ENCODE data around the gene C12orf42. TPM values are rescaled to one million over a fixed set of nuclear protein-coding genes. Genes with fewer than 3 reads are reported as not detected.

C12orf42 gene
- total RNA-seq, 1 donor from 2014 or later = not detected

DNA sequence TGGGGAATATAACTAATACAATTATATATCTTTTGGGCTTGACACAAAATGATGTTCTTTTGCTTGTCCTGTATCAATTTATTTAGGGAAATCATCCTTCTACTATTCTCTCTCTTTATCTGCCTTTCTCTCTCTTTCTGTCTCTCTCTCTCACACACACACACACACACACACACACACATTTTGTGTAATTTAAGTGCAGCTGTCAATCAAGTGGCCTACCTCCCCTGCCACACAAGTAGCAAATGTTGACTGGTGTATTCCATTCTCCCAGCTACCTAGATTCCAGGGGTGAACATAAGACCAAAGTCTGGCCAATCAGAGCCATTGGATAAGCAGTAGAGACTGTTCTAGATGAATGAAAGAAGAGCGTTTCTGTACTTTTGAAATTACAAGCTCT lies 127.6 kb downstream of the C12orf42 start:
- DNase-seq (ENCODE audit: low spot score) = no peak
- intact Hi-C loops (cut with DNase I) = no loop called here

DNA sequence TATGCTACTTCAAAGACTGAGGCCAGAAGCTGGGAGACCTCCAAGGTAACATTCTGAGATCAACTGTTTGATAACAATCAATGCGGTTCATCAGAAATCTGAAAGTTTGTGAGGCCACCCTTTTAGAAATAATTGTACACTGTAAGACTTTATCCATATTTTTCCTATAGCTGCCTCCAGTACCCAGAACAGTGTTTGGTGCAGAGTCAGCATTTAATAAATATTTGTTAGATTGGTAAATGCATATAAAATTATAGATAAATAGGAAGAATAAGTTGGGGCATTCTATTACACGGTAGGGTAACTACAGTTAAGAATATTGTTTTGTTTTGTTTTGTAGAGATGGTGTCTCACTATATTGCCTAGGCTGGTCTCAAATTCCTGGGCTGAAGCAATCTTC lies 141.4 kb downstream of the C12orf42 start:
- intact Hi-C loops (cut with DNase I) = no loop called here
- DNase-seq (ENCODE audit: low spot score) = no peak

DNA sequence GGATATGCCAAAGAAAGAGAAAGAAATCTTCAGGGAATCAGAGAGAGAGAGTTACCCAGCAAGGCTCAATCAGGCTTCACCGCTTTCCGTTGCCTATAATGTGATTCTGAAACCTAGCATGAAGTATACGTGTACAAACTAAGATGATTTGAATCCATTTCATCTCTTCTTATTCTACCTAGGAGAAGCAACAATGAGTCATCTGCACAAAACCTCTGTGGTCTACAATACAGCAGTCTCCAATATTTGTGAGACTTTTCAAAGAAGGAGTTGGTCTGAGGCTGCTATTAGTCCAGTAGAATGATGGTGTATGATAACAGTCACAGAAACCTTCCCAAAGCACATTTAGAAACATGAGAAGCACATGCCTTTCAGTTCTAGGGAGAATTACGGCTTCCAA lies 141.9 kb downstream of the C12orf42 start:
- intact Hi-C loops (cut with DNase I) = no loop called here
- no peak for DNase-seq (ENCODE audit: low spot score)

DNA sequence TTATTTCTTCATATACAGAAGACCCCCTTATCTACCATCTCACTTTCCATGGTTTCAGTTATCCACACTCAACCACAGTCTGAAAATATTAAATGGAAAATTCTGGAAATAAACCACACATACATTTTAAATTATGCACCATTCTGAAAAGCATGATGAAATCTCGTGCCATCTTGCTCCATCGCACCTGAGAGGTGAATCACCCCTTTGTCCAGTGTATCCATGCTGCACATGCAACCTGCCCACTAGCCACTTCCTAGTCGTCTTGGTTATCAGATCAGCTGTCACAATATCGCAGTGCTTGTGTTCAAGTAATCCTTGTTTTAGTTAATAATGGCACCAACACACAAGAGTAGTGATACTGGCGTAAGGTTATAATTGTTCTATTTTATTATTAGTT lies 145.7 kb downstream of the C12orf42 start:
- intact Hi-C loops (cut with DNase I) = no loop called here
- no peak for DNase-seq (ENCODE audit: low spot score)

DNA sequence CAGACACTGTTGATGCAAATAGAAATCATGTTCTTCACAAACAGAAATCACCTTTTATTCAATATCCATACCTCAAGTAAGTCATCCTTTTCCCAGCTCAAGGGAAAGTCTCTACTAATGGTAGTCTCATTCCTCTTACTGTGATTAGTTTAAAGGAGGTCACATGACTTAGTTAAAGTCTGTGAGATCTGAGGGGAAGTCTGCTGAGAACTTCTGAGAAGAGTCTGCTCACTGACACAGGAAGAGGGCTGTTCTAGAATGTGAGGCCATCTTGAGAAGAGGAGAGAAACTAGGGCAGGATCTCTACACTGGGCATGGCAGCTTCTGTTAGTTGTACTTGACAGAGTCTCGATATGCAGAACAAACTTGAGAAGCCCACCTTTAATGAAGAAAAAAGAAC lies 146.8 kb downstream of the C12orf42 start:
- intact Hi-C loops (cut with DNase I) = no loop called here
- DNase-seq (ENCODE audit: low spot score) = no peak

DNA sequence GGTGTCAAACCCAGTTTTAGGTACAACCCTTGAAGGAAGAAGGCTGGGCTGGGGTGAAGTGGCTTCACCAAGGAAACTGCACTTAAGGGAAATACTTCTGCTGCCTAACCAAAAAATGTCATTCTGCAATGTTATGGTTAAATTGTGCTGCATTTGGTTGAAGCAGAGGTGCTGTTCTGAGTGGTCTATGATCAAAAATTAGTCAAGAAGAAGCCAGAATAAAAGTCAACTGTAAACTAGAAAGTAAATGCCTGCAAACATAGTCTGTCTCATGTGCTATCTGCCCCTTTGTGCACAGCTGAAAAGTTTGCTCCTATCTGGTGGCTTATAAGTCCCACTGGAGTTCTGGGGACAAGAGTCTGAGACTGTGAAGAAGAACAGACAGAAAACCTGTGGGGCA lies 158.8 kb downstream of the C12orf42 start:
- no peak for DNase-seq (ENCODE audit: low spot score)
- intact Hi-C loops (cut with DNase I) = no loop called here

DNA sequence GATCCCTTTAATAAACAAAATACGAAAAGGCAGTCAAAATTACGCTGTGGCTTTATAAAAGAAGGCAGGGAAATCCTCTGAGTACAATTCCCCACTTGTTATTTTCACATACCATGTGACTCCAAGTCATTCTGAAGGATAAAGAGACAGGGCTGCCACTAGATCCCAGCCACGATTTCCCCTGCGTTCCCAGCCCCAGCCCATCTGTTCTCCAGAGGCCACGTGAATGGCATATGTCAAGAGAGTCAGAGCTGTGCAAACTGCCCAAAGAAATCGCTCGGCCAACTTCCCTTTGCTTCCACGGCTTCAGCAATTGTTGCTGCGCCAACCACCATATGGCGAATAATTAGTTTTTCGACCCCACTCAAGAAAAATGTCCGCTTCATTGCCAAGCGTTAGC lies 161.3 kb downstream of the C12orf42 start:
- no peak for DNase-seq (ENCODE audit: low spot score)
- intact Hi-C loops (cut with DNase I) = no loop called here

DNA sequence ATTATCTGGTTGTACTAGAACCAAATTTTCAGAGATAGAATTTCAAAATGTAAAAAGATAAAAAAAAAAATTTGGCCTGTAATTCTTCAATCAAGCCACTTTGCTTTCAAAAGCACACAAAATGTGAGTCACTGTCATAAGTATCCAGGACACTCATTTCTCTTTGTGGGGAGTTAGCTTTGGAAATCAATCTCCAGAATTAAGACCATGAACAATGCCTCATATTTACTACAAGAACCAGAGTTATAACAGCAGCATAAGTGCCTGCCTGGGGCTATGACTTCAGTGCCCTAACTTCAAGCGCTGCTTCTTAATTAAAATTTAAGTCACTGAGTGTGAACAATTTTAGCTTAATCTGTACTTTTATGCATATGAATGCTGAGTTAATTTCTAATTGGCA lies 162.1 kb downstream of the C12orf42 start:
- DNase-seq (ENCODE audit: low spot score) = no peak
- intact Hi-C loops (cut with DNase I) = no loop called here

DNA sequence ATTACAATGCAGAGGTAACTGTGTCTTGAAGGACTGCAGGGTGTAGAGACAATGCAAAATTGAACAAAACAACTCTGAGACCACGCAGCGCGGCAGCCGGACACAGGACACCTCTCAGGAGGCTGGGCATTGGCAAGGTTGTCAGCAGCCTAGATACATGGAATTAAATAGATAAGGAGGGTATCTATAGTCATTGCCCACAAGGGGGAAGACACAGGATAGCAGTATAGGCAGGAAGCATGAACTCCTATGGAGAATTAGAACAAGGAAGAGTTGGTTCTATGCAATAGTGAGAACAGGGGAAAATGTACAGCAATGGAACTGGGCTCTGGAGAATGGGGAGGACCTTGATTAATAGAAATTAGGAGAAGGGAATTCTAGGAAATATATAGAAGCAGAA lies 164.1 kb downstream of the C12orf42 start:
- intact Hi-C loops (cut with DNase I) = no loop called here
- no peak for DNase-seq (ENCODE audit: low spot score)

DNA sequence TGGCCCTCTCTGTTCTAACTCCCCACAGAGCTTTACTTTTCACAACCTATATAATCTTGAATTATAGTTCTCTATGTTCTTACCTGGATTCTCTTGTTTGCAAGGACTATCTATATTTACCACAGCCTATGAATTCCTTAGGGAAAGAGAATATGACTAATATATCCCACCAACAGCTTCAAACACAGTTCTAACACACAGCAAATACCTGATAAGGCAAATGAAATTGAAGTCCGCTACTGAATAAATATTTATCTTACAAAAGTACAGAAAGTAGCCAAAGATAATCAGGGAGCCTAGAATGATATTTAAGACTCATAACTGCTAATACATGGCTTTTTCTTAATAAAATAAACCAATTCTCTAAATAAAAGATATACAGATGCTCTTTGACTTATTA lies 165.1 kb downstream of the C12orf42 start:
- intact Hi-C loops (cut with DNase I) = no loop called here

DNA sequence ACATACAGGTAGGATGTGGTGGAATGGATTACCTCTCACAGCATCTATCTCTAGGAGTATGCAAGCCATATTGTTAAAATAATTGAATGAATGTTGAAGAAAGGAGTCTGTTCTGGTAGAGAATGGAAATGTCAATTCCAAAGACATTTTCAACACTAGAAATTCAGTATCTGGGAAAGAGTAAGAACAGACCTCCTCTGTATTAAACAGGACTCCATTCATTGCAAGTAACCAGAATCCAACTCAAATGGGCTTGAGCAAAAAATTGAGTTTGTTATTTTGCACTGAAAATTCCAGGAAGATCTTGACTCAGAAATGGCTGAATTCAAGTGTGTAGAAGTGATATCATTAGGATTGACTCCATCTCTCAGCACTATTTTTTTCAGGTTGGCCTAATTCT lies 168.1 kb downstream of the C12orf42 start:
- intact Hi-C loops (cut with DNase I) = no loop called here
- no peak for DNase-seq (ENCODE audit: low spot score)

More for the DNA sequence above, 165.1 kb downstream of the C12orf42 start:
- no peak for DNase-seq (ENCODE audit: low spot score)

DNA sequence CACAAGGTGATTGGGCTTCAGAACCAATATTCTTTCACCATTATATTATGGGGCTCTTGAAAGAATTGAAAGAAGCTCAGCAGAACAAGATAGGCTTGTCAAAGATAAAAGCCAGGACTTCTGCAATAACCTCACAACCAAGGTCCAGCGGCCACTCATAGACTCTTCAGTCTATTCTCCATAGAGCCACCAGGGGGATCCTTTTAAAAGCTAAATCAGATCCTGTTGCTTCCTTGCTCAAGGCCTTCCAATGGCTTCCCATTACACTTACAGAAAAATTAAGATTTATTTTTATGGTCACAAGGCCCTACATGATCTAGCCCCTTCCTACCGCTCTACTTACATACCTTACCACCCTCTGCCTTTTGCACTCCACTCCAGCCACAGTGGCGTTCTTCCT lies 169.6 kb downstream of the C12orf42 start:
- no peak for DNase-seq (ENCODE audit: low spot score)
- intact Hi-C loops (cut with DNase I) = no loop called here

DNA sequence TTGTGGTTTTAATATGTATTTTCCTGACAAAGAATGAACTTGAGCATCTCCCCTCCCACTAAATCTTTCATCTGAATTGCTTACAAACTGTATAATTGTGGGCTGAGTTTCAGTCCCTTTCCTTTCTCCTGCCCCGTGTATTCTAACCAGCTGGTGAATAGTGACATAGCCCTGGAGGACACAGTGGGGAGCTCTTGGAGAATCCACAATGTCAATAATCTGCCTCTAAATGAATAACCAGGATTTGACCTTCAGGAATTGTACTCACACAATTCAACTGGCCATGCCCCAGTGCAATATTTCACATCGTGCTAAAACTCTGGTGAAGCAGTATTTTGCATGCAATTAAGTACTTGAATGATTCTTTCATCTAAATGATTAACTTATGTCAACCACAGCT lies 177.2 kb downstream of the C12orf42 start:
- DNase-seq (ENCODE audit: low spot score) = no peak
- intact Hi-C loops (cut with DNase I) = no loop called here

DNA sequence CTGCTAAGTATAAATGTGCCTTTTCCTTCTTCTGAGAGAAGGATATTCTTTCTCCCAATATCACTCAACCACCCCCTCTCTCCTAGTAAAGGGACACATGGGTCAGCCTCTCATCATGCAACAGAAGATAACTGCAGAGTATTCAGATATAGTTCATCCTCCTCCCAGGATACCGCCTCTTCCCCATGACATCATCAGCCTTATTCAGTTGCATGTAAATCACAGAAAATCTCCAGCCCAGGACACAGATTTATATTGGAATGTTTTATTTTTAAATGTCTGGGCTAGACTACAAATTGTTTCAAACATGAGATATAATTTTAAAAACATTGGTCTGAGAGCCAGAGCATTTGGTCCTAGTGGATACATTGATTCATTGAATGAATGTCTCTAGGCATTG lies 178.5 kb downstream of the C12orf42 start:
- intact Hi-C loops (cut with DNase I) = no loop called here
- DNase-seq (ENCODE audit: low spot score) = no peak

DNA sequence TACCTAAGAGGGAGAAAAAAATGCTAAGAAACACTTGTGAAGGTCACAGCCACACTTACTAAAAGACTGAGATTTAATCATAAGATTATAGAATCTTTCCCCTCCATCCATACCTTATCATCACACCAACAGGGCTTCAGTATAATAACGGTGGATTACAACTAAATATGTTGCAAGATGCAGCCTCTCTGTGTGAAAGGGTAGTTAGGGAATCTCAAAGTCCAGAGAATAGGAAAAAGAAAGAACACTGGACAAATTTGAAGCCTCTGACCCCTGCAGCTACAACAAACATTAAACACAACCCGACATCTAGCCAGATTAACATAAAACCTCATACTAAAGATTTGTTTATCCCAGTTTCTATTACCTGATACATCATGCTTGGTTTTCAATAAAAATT lies 181.0 kb downstream of the C12orf42 start:
- intact Hi-C loops (cut with DNase I) = no loop called here
- DNase-seq (ENCODE audit: low spot score) = no peak

DNA sequence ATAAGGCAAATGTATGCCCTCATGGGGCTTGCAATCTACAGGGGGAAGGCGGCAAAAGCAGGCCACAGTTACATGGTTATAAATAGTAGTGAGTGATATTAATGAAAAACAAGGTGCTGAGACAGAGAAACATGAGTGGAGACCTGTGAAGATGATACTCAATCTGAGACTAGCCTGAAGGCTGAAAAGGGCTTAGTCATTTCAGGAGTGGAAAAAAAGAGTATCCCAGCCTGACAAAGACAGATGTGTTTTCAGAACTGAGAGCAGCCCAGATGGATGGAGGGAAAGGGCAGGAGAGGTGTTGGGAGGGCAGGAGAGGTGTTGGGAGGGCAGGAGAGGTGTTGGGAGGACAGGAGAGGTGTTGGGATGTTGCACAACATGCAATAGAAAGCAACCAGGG lies 181.9 kb downstream of the C12orf42 start:
- DNase-seq (ENCODE audit: low spot score) = no peak
- intact Hi-C loops (cut with DNase I) = no loop called here

DNA sequence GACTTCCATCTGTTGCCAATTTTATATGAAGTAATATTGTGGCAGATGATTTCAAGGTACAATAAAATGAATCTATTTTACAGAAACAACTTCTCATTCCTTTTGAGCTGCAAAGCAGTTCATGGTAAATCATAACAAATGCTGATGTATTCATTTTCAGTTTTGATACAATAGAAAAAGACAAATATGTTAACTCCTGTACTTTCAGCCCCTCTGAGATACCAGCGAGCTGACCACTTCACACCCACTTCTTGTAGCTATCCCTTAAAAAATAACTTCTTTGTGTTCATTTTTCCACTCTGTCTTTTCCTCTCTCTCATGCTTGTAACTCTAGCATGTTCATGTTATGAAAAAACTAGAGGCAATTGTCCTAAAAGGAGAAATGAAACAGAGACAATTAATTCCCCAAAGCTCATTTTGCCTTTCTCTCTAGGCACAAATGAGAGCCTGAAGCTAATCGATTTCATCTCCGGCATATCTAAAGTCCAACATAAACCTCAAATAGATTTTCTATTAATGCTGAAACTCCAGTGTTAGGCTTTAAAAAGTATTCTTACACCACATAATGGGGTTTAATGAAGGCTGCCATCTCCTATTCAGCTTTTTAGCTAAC lies 182.9 kb downstream of the C12orf42 start:
- intact Hi-C loops (cut with DNase I) = no loop called here
- DNase-seq (ENCODE audit: low spot score) = no peak

DNA sequence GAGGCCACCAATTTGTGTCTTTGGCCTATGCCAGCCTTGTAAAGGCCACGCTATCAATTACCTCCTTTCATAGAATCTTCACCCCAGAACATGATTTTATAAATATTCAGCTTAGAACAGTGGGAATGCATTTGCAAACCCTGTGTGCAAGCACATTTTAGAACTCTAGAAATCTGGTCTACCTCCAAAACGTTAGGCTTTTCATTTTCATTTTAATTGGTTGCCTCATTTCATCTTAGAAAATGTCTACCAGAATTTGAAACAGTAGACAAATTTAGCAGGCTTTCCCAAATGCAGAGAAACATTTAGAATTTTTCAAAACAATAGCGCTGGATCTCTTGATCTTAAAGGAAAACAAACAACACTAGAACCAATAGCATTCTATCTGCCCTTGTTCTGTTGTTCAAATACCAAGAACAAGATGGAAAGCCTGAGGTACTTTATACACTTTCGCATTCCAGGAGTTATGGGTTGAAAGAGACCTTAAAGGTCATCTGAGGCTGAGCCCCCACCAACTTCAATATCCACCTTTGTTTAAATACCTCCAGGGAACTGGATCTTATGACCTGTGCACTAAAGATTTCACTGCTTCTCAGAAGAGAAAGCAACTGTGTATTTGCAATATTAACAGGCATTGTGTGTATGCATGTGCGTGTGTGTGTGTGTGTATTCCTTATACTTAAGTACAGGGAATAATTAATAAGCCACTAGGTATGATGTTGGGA lies 185.1 kb downstream of the C12orf42 start:
- DNase-seq (ENCODE audit: low spot score) = no peak
- intact Hi-C loops (cut with DNase I) = no loop called here

DNA sequence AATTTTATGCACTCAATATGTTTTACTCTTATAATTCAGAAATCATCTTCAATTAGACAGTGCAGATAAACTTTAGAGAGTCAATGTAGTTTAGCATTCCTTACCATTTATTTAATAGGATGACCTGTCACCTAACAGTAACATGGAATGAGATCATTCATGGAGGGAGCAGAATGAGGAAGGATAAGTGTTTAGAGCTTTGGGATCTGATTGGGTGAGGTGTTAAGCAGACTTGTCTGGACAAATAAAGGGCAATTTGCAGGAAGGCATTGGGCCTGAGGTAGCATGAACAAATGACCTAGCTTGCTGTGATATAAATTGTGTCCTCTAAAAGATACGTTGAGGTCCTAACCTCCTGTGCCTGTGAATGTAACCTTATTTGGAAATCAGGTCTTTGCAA lies 187.4 kb downstream of the C12orf42 start:
- intact Hi-C loops (cut with DNase I) = no loop called here
- DNase-seq (ENCODE audit: low spot score) = no peak

DNA sequence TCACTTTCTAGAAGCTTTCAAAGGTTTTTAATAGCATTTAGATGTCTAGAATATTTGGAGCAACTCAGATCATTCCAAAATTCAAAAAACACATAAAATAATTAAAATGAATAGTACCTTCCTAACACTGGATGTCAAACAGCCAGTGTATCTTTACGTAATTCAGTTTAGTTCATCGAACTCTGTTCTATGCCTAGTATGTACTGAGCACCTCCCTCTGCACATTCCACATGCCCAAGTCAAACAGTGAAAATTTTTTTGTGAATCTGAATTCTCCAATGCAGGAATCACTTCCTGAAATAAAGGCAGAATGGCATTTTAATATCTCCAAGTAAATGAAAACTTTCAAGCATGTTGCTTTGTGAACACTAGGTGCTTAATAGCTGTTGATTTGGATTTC lies 192.3 kb downstream of the C12orf42 start:
- intact Hi-C loops (cut with DNase I) = no loop called here
- DNase-seq (ENCODE audit: low spot score) = no peak

DNA sequence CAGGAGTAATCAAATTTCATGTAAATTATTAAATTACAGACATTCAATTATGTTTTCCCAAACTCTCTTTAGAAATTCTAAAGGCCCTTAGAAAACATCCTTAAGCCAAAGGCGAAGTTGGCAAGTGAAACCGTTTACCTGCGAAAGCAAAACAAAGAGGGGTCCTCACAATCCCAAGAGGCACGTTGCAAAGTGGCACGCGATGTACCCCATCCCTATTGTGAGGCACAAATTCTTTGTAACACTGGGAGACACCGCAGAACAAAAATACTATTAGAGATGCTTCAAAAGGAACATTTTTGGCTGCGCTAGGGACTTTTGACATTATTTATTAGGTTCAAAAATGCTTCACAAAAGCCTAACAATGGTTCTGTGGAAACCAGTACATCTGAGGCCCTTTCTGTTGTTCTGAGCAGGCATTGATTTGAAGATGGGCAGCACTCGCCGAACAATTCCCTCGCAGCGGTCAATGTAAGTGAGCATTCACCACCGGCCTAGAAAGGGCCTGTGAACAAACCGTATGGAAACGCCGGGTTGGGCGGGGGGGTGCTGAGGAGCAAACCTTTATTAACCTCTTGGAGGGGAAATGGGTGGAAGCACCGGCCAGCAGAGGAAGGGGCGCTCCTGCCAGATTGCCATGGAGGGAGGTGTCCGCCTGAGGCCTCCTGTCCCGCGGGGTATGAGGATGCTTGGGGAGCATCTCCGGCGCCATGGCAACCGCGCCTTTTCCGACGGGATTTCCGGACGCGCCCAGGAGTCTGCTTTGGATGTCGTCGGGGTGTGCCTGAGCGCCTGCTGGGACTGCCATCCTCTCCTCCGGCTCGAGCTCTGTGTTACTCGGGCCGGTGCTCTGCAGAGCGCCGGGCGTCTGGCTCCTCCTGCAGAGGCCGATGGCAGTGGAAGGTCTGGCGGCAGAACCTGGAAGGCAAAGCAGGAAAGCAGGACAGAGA lies 193.9 kb downstream of the C12orf42 start:
- DNase-seq (ENCODE audit: low spot score) = no peak
- intact Hi-C loops (cut with DNase I) = no loop called here
